Lower leg skin (tissue), 3 donors: ENCODE results near the gene PSMB10.

Experiments
- CTCF ChIP-seq, 3 donors: fragments of 450-650 bp; IDR thresholded peaks; one replicate each; pipeline ENCODE4 v1.5.1; 2016; ENCODE audit warnings: antibody characterized with exemption in 3 of 3, mild to moderate bottlenecking in 3 of 3, moderate library complexity in 2 of 3
- POLR2A ChIP-seq, 2 donors: fragments of 450-650 bp; IDR thresholded peaks; one replicate each; pipeline ENCODE4 v1.6.1; 2016 to 2017; ENCODE audit warnings: antibody characterized with exemption in 2 of 2, mild to moderate bottlenecking in 1 of 2, moderate library complexity in 1 of 2

- TF ChIP-seq CTCF (IDR thresholded peaks at IDR 0.05): no peak
- no peak for TF ChIP-seq POLR2A (IDR thresholded peaks at IDR 0.05)
Measured at GRCh38 chr16:67910158-67910557, 26.5 kb downstream of the PSMB10 start.
